Aortic smooth muscle cell (primary cell): ENCODE data around the gene KLK4. TPM values are rescaled to one million over a fixed set of nuclear protein-coding genes. Genes with fewer than 3 reads are reported as not detected.

Source experiments
- total RNA-seq: library from RNA; depleted of rRNA; stranded (reverse); fragments of >200 nt; gene quantifications from 2 replicates; pipeline ENCODE4 v1.2.3, GENCODE V29; 2014

Gene KLK4
- total RNA-seq = not detected in 2 replicates

GRCh38 chr19:50911206-50912101 is at the start of gene KLK4:
Gene KLK4 (minus strand): TSS chr19:50911395. CDS start chr19:50910738, 657 bp downstream.

DNA sequence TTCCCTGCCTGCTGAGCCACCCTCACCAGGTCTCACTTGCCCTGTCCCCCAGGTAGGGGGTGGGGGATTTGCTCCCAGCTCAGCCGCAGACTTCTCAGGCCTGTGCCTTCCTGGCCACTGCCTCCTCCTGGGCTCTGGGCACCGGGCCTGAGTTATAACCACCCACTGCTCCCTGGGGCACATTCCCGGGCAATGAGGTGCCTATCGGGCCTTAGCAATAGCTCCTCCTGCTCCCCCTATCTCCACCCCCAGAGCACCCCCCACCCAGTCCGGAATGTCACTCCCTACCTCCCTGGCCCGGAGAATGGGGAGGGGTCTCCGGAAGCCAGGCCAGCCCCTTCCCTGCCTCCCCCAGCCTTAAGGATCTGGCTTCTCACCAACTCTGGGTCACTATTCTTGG is 41.7 kb upstream of the KLK4 start, which contains the start of gene KLK5:
Gene KLK5, minus strand, starts transcription at position 129 of the 400 bp plus-strand sequence. CDS start 381 bp downstream, outside the sequence.

GRCh38 chr19:50873056-50873455 is 38.1 kb downstream of the KLK4 start, which contains the start of gene KLK2:
Gene KLK2 (plus strand): TSS chr19:50873439. CDS start chr19:50873474, 35 bp downstream.

Other genes with a start within 250 kb of the KLK4 start
- gene SHANK1, start 191.6 kb downstream of the KLK4 start, total RNA-seq = 2.1 and 5.7 TPM in 2 replicates
- 26.0 and 68.1 TPM in 2 replicates for gene CLEC11A, start 188.0 kb downstream of the KLK4 start, total RNA-seq
- not detected in 2 replicates for gene GPR32, start 140.9 kb downstream of the KLK4 start, total RNA-seq
- not detected in 2 replicates for gene ACP4, start 121.0 kb downstream of the KLK4 start, total RNA-seq
- not detected in 2 replicates for gene KLK1, start 87.6 kb downstream of the KLK4 start, total RNA-seq
- gene KLK15, start 77.8 kb downstream of the KLK4 start, total RNA-seq = not detected in 2 replicates
- gene KLK3, start 56.5 kb downstream of the KLK4 start, total RNA-seq = not detected in 2 replicates
- not detected in 2 replicates for gene KLK2, start 38.0 kb downstream of the KLK4 start, total RNA-seq
- gene KLK5, start 41.6 kb upstream of the KLK4 start, total RNA-seq = not detected in 2 replicates
- gene KLK6, start 58.2 kb upstream of the KLK4 start, total RNA-seq = not detected in 2 replicates
- not detected in 2 replicates for gene KLK7, start 72.5 kb upstream of the KLK4 start, total RNA-seq
- not detected in 2 replicates for gene KLK8, start 90.2 kb upstream of the KLK4 start, total RNA-seq
- gene KLK10, start 108.3 kb upstream of the KLK4 start, total RNA-seq = not detected in 2 replicates
- not detected in 2 replicates for gene KLK11, start 115.2 kb upstream of the KLK4 start, total RNA-seq
- not detected in 2 replicates for gene KLK12, start 123.6 kb upstream of the KLK4 start, total RNA-seq
- gene KLK13, start 153.7 kb upstream of the KLK4 start, total RNA-seq = not detected in 2 replicates
- gene KLK14, start 171.5 kb upstream of the KLK4 start, total RNA-seq = not detected in 2 replicates
- 3.4 and 3.5 TPM in 2 replicates for gene CTU1, start 197.0 kb upstream of the KLK4 start, total RNA-seq
- gene SIGLEC9, start 213.5 kb upstream of the KLK4 start, total RNA-seq = not detected in 2 replicates
- gene SIGLEC7, start 230.9 kb upstream of the KLK4 start, total RNA-seq = not detected in 2 replicates